Ishikawa (cell line): ENCODE results near the gene DENND1A.

Experiments
- CEBPB ChIP-seq: IDR thresholded peaks from 2 replicates; pipeline ENCODE4 v1.6.1; 2012
- CREB1 ChIP-seq: IDR thresholded peaks from 2 replicates; pipeline ENCODE4 v1.6.1; 2012; ENCODE audit warnings: low read depth
- EGR1 ChIP-seq: IDR thresholded peaks from 2 replicates; pipeline ENCODE4 v1.6.1; 2012
- EP300 ChIP-seq: IDR thresholded peaks from 2 replicates; pipeline ENCODE4 v1.6.1; 2012; ENCODE audit warnings: borderline replicate concordance
- FOXM1 ChIP-seq: IDR thresholded peaks from 2 replicates; pipeline ENCODE4 v1.6.1; 2012; ENCODE audit warnings: low read depth, borderline replicate concordance
- MAX ChIP-seq: IDR thresholded peaks from 2 replicates; pipeline ENCODE4 v1.6.1; 2012
- NFIC ChIP-seq: IDR thresholded peaks from 2 replicates; pipeline ENCODE4 v1.6.1; 2012
- REST ChIP-seq: IDR thresholded peaks from 2 replicates; pipeline ENCODE4 v1.6.1; 2012; ENCODE audit warnings: low read depth, mild to moderate bottlenecking
- TAF1 ChIP-seq: IDR thresholded peaks from 2 replicates; pipeline ENCODE4 v1.6.1; 2012; ENCODE audit warnings: low read depth, mild to moderate bottlenecking
- TCF12 ChIP-seq: IDR thresholded peaks from 2 replicates; pipeline ENCODE4 v1.6.1; 2012; ENCODE audit warnings: low read depth
- TEAD4 ChIP-seq: IDR thresholded peaks from 2 replicates; pipeline ENCODE4 v1.6.1; 2012
- USF1 ChIP-seq: IDR thresholded peaks from 2 replicates; pipeline ENCODE4 v1.6.1; 2012
- YY1 ChIP-seq: IDR thresholded peaks from 2 replicates; pipeline ENCODE4 v1.6.1; 2012; ENCODE audit warnings: low read depth
- ZBTB7A ChIP-seq: IDR thresholded peaks from 2 replicates; pipeline ENCODE4 v1.6.1; 2012; ENCODE audit warnings: low read depth

GRCh38 chr9:123807251-123807650, 122.7 kb downstream of the DENND1A start:
- TF ChIP-seq USF1 (no peak), EP300 (no peak), REST (no peak), TAF1 (no peak), TEAD4 (no peak), ZBTB7A (no peak), EGR1 (no peak), YY1 (no peak), MAX (no peak), CEBPB (no peak), CREB1 (no peak), TCF12 (no peak), NFIC (no peak), FOXM1 (no peak)
